ENCODE measurements around the gene ANAPC2.

DNA sequence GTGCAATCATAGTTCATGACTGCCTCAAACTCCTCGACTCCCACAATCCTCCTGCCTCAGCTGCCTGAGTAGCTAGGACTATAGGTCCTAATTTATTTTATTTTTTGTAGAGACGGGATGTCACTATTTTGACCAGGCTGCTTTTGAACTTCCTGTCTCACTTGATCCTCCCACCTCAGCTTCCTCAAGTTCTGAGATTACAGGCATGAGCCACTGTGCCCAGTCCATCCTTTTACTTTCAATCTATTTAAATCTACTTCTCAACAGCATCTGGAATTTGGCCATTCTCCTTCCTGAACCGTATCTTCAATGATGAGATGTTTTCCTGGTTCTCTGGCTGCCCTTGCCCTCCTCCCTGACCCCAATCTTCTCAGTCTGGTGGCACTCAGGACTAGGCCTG, 61.6 kb downstream of the ANAPC2 start:
- TF ChIP-seq, protein P1, sequence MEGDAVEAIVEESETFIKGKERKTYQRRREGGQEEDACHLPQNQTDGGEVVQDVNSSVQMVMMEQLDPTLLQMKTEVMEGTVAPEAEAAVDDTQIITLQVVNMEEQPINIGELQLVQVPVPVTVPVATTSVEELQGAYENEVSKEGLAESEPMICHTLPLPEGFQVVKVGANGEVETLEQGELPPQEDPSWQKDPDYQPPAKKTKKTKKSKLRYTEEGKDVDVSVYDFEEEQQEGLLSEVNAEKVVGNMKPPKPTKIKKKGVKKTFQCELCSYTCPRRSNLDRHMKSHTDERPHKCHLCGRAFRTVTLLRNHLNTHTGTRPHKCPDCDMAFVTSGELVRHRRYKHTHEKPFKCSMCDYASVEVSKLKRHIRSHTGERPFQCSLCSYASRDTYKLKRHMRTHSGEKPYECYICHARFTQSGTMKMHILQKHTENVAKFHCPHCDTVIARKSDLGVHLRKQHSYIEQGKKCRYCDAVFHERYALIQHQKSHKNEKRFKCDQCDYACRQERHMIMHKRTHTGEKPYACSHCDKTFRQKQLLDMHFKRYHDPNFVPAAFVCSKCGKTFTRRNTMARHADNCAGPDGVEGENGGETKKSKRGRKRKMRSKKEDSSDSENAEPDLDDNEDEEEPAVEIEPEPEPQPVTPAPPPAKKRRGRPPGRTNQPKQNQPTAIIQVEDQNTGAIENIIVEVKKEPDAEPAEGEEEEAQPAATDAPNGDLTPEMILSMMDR (IDR thresholded peaks at IDR 0.05): no peak
- TF ChIP-seq POLR2AphosphoS5 (IDR thresholded peaks at IDR 0.05) (no peak), POLR2A (IDR thresholded peaks at IDR 0.05) (no peak), EP300 (IDR thresholded peaks at IDR 0.05) (no peak)

All from sigmoid colon (tissue), 4 donors.